Measurements from ENCODE around the gene MRPS16.

MRPS16 gene

GRCh38 chr10:73239908-73240307, 12.5 kb downstream of the MRPS16 start:
- DNase-seq (ENCODE audit: low spot score) = no peak

- DNase-seq (ENCODE audit: low spot score) = no peak
Observed at GRCh38 chr10:73238990-73239566, 13.4 kb downstream of the MRPS16 start.

GRCh38 chr10:73234695-73235094, 17.7 kb downstream of the MRPS16 start:
- no peak for DNase-seq (ENCODE audit: low spot score)

GRCh38 chr10:73233883-73234282, 18.6 kb downstream of the MRPS16 start:
- no peak for DNase-seq (ENCODE audit: low spot score)

- no peak for DNase-seq (ENCODE audit: low spot score)
Observed at GRCh38 chr10:73232887-73233286, 19.6 kb downstream of the MRPS16 start.

GRCh38 chr10:73229567-73229966, 22.9 kb downstream of the MRPS16 start:
- no peak for DNase-seq (ENCODE audit: low spot score)

GRCh38 chr10:73228247-73228646, 24.2 kb downstream of the MRPS16 start:
- DNase-seq (ENCODE audit: low spot score) = no peak

GRCh38 chr10:73226663-73227062, 25.8 kb downstream of the MRPS16 start:
- DNase-seq (ENCODE audit: low spot score) = no peak

GRCh38 chr10:73225518-73225917, 26.9 kb downstream of the MRPS16 start:
- DNase-seq (ENCODE audit: low spot score) = no peak

GRCh38 chr10:73220989-73221388, 31.5 kb downstream of the MRPS16 start:
- DNase-seq (ENCODE audit: low spot score) = no peak

- no peak for DNase-seq (ENCODE audit: low spot score)
Observed at GRCh38 chr10:73219384-73219783, 33.1 kb downstream of the MRPS16 start.

- no peak for DNase-seq (ENCODE audit: low spot score)
Observed at GRCh38 chr10:73218431-73219191, 33.8 kb downstream of the MRPS16 start.

- DNase-seq (ENCODE audit: low spot score) = no peak
Observed at GRCh38 chr10:73217628-73218027, 34.8 kb downstream of the MRPS16 start.

GRCh38 chr10:73215749-73216148, 36.7 kb downstream of the MRPS16 start:
- no peak for DNase-seq (ENCODE audit: low spot score)

- DNase-seq (ENCODE audit: low spot score) = no peak
Observed at GRCh38 chr10:73211106-73211811, 41.2 kb downstream of the MRPS16 start.

- no peak for DNase-seq (ENCODE audit: low spot score)
Observed at GRCh38 chr10:73210395-73211105, 41.9 kb downstream of the MRPS16 start.

GRCh38 chr10:73209705-73210104, 42.7 kb downstream of the MRPS16 start:
- peak; percentile 39 for DNase-seq (ENCODE audit: low spot score)

- DNase-seq (ENCODE audit: low spot score) = no peak
Observed at GRCh38 chr10:73207883-73208282, 44.6 kb downstream of the MRPS16 start.

- no peak for DNase-seq (ENCODE audit: low spot score)
Observed at GRCh38 chr10:73206385-73206784, 46.1 kb downstream of the MRPS16 start.

GRCh38 chr10:73205890-73206289, 46.6 kb downstream of the MRPS16 start:
- no peak for DNase-seq (ENCODE audit: low spot score)

GRCh38 chr10:73205081-73205480, 47.4 kb downstream of the MRPS16 start:
- no peak for DNase-seq (ENCODE audit: low spot score)

Data from kidney capillary endothelial cell (primary cell).